Measurements from ENCODE around the gene DPH6.
"Not testable (repeated sequence)": the region's sequence is repeated elsewhere in the genome, so short reads cannot be mapped to it uniquely, and the experiment has no call there.

The DPH6 gene

DNA sequence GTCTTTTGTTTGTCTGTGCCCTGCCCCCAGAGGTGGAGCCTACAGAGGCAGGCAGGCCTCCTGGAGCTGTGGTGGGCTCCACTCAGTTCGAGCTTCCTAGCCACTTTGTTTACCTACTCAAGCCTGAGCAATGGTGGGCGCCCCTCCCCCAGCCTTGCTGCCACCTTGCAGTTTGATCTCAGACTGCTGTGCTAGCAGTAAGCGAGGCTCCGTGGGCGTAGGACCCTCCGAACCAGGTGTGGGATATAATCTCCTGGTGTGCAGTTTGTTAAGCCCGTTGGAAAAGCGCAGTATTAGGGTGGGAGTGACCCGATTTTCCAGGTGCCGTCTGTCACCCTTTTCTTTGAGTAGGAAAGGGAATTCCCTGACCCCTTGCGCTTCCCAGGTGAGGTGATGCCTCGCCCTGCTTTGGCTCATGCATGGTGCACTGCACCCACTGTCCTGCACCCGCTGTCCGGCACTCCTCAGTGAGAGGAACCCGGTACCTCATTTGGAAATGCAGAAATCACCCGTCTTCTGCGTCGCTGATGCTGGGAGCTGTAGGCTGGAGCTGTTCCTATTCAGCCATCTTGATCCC is 154.5 kb downstream of the DPH6 start:
- WGBS, 2 experiments (ENCODE audit: insufficient coverage in 2 of 2): 89 to 91% methylated on average over 7 to 11 of the region's 18 CpGs
- not testable (repeated sequence) for H3K27ac ChIP-seq (ENCODE audit: low read depth, low read length, severe bottlenecking); H3K4me1 ChIP-seq (ENCODE audit: control insufficient read depth, insufficient read depth, low read length, poor library complexity, severe bottlenecking); H3K36me3 ChIP-seq (ENCODE audit: control insufficient read depth, insufficient read depth, low read length); H3K4me3 ChIP-seq (ENCODE audit: extremely low read depth, insufficient read depth, low read length, poor library complexity, severe bottlenecking); H3K9me3 ChIP-seq (ENCODE audit: control insufficient read depth, low read length)

DNA sequence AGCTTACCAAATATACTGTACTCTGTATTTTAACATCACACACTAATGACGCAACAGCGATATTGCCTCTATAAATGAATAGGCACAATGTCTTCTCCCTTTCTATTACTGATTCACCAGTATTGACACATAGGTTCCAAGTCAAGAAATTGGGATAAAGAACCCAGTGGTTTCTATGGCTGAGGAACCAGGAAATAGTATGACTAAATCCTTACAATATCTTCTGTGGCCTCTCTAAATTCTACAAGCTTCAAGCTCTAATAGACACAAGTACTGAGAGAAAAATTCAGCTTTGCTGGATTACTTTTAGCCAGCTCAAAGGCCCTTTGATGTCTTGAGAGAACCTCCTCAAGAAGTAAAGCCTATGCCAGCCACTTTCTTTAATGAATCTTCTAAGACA is 162.5 kb downstream of the DPH6 start:
- H3K27ac ChIP-seq (ENCODE audit: low read depth, low read length, severe bottlenecking): no peak overlapping the region
- H3K9me3 ChIP-seq (ENCODE audit: control insufficient read depth, low read length): no peaks in the 10 kb centered on the region
- H3K4me1 ChIP-seq (ENCODE audit: control insufficient read depth, insufficient read depth, low read length, poor library complexity, severe bottlenecking): no peaks in the 10 kb centered on the region
- no peaks in the 10 kb centered on the region for H3K36me3 ChIP-seq (ENCODE audit: control insufficient read depth, insufficient read depth, low read length)
- no peak overlapping the region for H3K4me3 ChIP-seq (ENCODE audit: extremely low read depth, insufficient read depth, low read length, poor library complexity, severe bottlenecking)
- WGBS, 2 experiments (ENCODE audit: insufficient coverage in 2 of 2): 92% methylated on average over 2 of the region's 2 CpGs; no CpG with 5 or more reads in 1 of the 2 experiments

GRCh38 chr15:35381328-35381727 is 164.6 kb downstream of the DPH6 start:
- Histone ChIP-seq H3K27ac (ENCODE audit: low read depth, low read length, severe bottlenecking) (no peak overlapping the region), H3K4me3 (ENCODE audit: extremely low read depth, insufficient read depth, low read length, poor library complexity, severe bottlenecking) (no peak overlapping the region), H3K36me3 (ENCODE audit: control insufficient read depth, insufficient read depth, low read length) (no peaks in the 10 kb centered on the region), H3K9me3 (ENCODE audit: control insufficient read depth, low read length) (no peaks in the 10 kb centered on the region), H3K4me1 (ENCODE audit: control insufficient read depth, insufficient read depth, low read length, poor library complexity, severe bottlenecking) (no peaks in the 10 kb centered on the region)
- 80% methylated on average over 1 of the region's 3 CpGs; no CpG with 5 or more reads in 1 of the 2 experiments for WGBS, 2 experiments (ENCODE audit: insufficient coverage in 2 of 2)

- Histone ChIP-seq H3K4me1 (ENCODE audit: control insufficient read depth, insufficient read depth, low read length, poor library complexity, severe bottlenecking) (no peaks in the 10 kb centered on the region), H3K27ac (ENCODE audit: low read depth, low read length, severe bottlenecking) (no peak overlapping the region), H3K36me3 (ENCODE audit: control insufficient read depth, insufficient read depth, low read length) (no peaks in the 10 kb centered on the region), H3K9me3 (ENCODE audit: control insufficient read depth, low read length) (no peaks in the 10 kb centered on the region), H3K4me3 (ENCODE audit: extremely low read depth, insufficient read depth, low read length, poor library complexity, severe bottlenecking) (no peak overlapping the region)
- WGBS, 2 experiments (ENCODE audit: insufficient coverage in 2 of 2): 63% methylated on average over 1 of the region's 1 CpG
Observed at GRCh38 chr15:35379972-35380371, 166.0 kb downstream of the DPH6 start.

DNA sequence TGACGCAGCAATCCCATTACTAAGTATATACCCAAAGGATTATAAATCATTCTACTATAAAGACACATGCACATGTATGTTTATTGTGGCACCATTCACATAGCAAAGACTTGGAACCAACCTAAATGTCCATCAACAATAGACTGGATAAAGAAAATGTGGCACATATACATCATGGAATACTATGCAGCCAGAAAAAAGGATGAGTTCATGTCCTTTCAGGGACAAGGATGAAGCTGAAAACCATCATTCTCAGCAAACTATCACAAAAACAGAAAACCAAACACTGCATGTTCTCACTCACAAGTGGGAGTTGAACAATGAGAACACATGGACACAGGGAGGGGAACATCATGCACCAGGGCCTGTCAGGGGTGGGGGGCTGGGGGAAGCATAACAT is 167.5 kb downstream of the DPH6 start:
- H3K9me3 ChIP-seq (ENCODE audit: control insufficient read depth, low read length); H3K27ac ChIP-seq (ENCODE audit: low read depth, low read length, severe bottlenecking); H3K4me3 ChIP-seq (ENCODE audit: extremely low read depth, insufficient read depth, low read length, poor library complexity, severe bottlenecking); H3K36me3 ChIP-seq (ENCODE audit: control insufficient read depth, insufficient read depth, low read length); H3K4me1 ChIP-seq (ENCODE audit: control insufficient read depth, insufficient read depth, low read length, poor library complexity, severe bottlenecking): not testable (repeated sequence)
- WGBS, 2 experiments (ENCODE audit: insufficient coverage in 2 of 2): 83% methylated on average over 1 of the region's 1 CpG; no CpG with 5 or more reads in 1 of the 2 experiments

DNA sequence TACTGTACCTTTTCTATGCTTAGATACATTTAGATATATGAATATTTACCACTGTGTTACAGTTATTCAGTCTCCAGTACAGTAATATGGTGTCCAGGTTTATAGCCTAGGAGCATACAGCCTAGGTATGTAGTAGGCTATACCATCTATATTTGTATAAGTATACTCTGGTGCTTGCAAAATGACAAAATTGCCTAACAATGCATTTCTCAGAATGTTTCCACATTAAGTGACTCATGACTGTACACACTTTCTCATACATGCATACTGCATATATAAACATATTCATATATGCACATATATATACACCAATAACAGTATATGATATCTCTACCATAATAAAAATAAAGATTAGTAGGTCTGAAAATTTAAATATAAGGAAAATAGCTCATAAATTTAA is 169.3 kb downstream of the DPH6 start:
- Histone ChIP-seq H3K4me3 (ENCODE audit: extremely low read depth, insufficient read depth, low read length, poor library complexity, severe bottlenecking) (no peak overlapping the region), H3K36me3 (ENCODE audit: control insufficient read depth, insufficient read depth, low read length) (no peaks in the 10 kb centered on the region), H3K4me1 (ENCODE audit: control insufficient read depth, insufficient read depth, low read length, poor library complexity, severe bottlenecking) (no peaks in the 10 kb centered on the region), H3K9me3 (ENCODE audit: control insufficient read depth, low read length) (no peaks in the 10 kb centered on the region), H3K27ac (ENCODE audit: low read depth, low read length, severe bottlenecking) (no peak overlapping the region)

GRCh38 chr15:35374661-35375060 is 171.3 kb downstream of the DPH6 start:
- Histone ChIP-seq H3K36me3 (ENCODE audit: control insufficient read depth, insufficient read depth, low read length) (no peaks in the 10 kb centered on the region), H3K4me3 (ENCODE audit: extremely low read depth, insufficient read depth, low read length, poor library complexity, severe bottlenecking) (no peak overlapping the region), H3K27ac (ENCODE audit: low read depth, low read length, severe bottlenecking) (no peak overlapping the region), H3K4me1 (ENCODE audit: control insufficient read depth, insufficient read depth, low read length, poor library complexity, severe bottlenecking) (no peaks in the 10 kb centered on the region), H3K9me3 (ENCODE audit: control insufficient read depth, low read length) (no peaks in the 10 kb centered on the region)

DNA sequence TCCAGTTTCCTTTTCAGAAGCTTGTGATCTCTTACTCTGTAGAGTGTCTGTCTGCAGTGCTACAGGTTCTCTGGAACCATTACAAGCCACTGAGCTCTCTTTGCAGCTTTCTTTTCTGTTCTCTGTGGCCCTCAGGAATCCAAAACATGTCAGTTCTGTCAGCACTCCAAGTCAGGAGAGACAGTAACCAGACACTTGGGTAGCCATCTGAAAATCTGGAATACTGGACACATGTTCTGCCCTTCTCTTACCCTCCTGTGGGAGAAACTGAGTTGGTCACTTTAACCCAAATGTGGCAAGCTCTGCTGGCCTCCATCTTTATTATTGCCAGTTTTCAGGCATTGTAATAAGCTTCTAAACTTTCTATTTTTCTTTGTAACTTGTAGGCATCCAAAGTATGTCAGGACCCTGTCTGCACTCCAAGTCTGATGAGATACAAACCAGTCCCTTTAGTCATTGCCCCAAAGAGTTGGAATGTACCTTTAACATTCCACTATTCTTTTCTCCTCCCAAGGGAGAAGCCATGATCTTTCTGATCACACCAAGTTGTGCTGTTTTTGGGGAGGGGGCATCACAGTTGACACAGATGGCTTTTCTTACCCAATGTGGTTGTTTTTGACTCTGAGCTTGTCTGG is 183.7 kb downstream of the DPH6 start:
- no peaks in the 10 kb centered on the region for H3K36me3 ChIP-seq (ENCODE audit: control insufficient read depth, insufficient read depth, low read length)
- peaks cover 18% of the 10 kb centered on the region for H3K4me1 ChIP-seq (ENCODE audit: control insufficient read depth, insufficient read depth, low read length, poor library complexity, severe bottlenecking)
- peak overlapping the region; percentile 98 for H3K27ac ChIP-seq (ENCODE audit: low read depth, low read length, severe bottlenecking)
- no peak overlapping the region for H3K4me3 ChIP-seq (ENCODE audit: extremely low read depth, insufficient read depth, low read length, poor library complexity, severe bottlenecking)
- peaks cover 20% of the 10 kb centered on the region for H3K9me3 ChIP-seq (ENCODE audit: control insufficient read depth, low read length)

DNA sequence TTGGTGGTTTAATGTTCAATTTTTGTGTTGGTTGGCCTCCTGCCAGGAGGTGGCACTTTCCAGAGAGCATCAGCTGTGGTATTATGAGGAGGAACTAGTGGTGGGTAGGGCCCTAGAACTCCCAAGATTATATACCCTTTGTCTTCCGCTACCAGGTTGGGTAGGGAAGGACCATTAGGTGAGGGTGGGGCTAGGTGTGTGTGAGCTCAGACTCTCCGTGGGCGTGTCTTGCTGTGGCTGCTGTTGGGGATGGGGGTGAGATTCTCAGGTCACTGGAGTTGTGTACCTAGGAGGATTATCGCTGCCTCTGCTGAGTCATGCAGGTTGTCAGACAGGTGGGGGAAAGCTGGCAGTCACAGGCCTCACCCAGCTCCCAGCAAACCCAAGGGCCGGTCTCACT is 187.1 kb downstream of the DPH6 start:
- H3K36me3 ChIP-seq (ENCODE audit: control insufficient read depth, insufficient read depth, low read length): no peaks in the 10 kb centered on the region
- no peak overlapping the region for H3K27ac ChIP-seq (ENCODE audit: low read depth, low read length, severe bottlenecking)
- no peak overlapping the region for H3K4me3 ChIP-seq (ENCODE audit: extremely low read depth, insufficient read depth, low read length, poor library complexity, severe bottlenecking)
- 100% methylated on average over 2 of the region's 5 CpGs; no CpG with 5 or more reads in 1 of the 2 experiments for WGBS, 2 experiments (ENCODE audit: insufficient coverage in 2 of 2)
- H3K9me3 ChIP-seq (ENCODE audit: control insufficient read depth, low read length): peaks cover 20% of the 10 kb centered on the region
- peaks cover 18% of the 10 kb centered on the region for H3K4me1 ChIP-seq (ENCODE audit: control insufficient read depth, insufficient read depth, low read length, poor library complexity, severe bottlenecking)

GRCh38 chr15:35351059-35351458 is 194.9 kb downstream of the DPH6 start:
- H3K4me3 ChIP-seq (ENCODE audit: extremely low read depth, insufficient read depth, low read length, poor library complexity, severe bottlenecking): no peak overlapping the region

DNA sequence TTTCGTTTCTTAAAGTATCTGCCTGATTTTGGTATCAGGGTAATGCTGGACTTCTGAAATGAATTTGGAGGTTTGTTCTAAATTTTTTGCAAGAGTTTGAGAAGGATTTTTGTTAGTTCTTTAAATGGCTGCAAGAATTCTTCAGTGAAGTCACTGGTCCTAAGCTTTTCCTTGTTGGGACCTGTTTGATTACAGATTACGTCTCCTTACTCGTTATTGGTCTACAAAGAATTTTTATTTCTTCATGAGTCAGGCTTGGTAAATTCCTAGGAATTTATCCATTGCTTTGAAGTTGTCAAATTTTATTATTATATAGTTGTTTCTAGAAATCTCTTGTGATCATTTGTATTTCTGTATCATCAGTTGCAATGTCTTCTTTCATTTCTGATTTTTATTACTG is 196.0 kb downstream of the DPH6 start:
- Histone ChIP-seq H3K27ac (ENCODE audit: low read depth, low read length, severe bottlenecking) (no peak overlapping the region), H3K9me3 (ENCODE audit: control insufficient read depth, low read length) (no peaks in the 10 kb centered on the region), H3K4me1 (ENCODE audit: control insufficient read depth, insufficient read depth, low read length, poor library complexity, severe bottlenecking) (no peaks in the 10 kb centered on the region), H3K36me3 (ENCODE audit: control insufficient read depth, insufficient read depth, low read length) (no peaks in the 10 kb centered on the region), H3K4me3 (ENCODE audit: extremely low read depth, insufficient read depth, low read length, poor library complexity, severe bottlenecking) (no peak overlapping the region)
- 100% methylated on average over 1 of the region's 3 CpGs; no CpG with 5 or more reads in 1 of the 2 experiments for WGBS, 2 experiments (ENCODE audit: insufficient coverage in 2 of 2)

More at GRCh38 chr15:35351059-35351458, 194.9 kb downstream of the DPH6 start:
- H3K36me3 ChIP-seq (ENCODE audit: control insufficient read depth, insufficient read depth, low read length): no peaks in the 10 kb centered on the region
- no peak overlapping the region for H3K27ac ChIP-seq (ENCODE audit: low read depth, low read length, severe bottlenecking)
- H3K9me3 ChIP-seq (ENCODE audit: control insufficient read depth, low read length): no peaks in the 10 kb centered on the region
- no peaks in the 10 kb centered on the region for H3K4me1 ChIP-seq (ENCODE audit: control insufficient read depth, insufficient read depth, low read length, poor library complexity, severe bottlenecking)
